ENCODE measurements around the gene TRAPPC5. TPM values are rescaled to one million over a fixed set of nuclear protein-coding genes. Genes with fewer than 3 reads are reported as not detected.

Gene TRAPPC5
- total and polyA plus RNA-seq, 9 donors = 29.4 to 88.8 (median 41.6) TPM

DNA sequence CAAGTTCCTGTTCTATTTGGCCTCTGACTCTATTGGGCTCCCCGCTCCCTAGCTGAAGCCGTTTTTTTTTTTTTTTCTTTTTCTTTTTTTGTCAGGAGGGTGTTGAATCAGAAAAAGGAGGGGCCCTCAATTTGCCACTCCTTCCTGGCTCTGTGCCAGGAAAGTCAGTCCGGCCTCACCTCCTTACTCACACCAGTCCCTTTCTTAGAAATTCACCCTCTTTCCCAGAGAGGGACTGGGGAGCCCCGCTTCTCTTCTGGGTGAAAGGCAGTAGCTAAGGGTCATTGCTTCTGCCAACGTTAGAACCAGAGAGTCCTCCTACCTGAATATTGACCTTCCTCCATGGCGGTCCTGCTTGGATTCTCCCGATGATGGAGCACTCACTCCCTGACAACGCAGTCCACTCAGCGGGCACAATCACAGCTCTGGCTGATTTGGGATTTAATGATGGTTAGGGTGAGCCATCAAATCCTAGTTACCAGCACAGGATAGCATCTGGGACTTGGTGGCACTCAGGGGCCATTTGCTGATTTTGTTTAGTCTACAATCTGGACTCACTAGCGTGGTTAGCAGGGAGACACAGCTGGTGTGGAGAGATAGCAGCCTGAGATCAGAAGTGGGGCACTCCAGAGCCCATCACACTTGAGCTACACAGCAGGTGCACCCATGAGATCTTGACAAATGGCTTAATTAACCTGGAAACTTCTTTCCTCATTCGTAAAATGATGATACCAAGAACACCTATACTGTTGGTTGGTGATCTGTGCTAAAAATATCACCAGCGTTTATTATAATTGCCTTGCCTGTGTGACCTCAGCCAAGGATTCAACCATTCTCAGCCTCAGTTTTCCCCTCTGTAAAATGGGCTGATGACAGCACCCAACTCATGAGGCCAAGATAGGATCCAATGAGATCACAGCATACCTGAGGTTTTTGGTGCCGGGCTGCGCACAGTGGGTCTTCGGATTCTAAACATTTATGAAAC, 19.1 kb downstream of the TRAPPC5 start:
- Histone ChIP-seq H3K36me3 (ENCODE audit: control insufficient read depth, insufficient read depth, low read length) (no peaks in the 10 kb centered on the region), H3K27me3 (ENCODE audit: control insufficient read depth, insufficient read depth, low read length) (peaks cover 8% of the 10 kb centered on the region), H3K9me3 (replicated peaks; ENCODE audit: control insufficient read depth, low read depth, low read length) (no peaks in the 10 kb centered on the region), H3K4me3 (ENCODE audit: low read length) (no peak overlapping the region), H3K4me1 (ENCODE audit: control insufficient read depth, insufficient read depth, low read length) (no peaks in the 10 kb centered on the region), H3K27ac (ENCODE audit: low read length) (no peak overlapping the region)
- WGBS (ENCODE audit: insufficient coverage) = 57% methylated on average over 6 of the region's 15 CpGs
- DNase-seq = no peak

DNA sequence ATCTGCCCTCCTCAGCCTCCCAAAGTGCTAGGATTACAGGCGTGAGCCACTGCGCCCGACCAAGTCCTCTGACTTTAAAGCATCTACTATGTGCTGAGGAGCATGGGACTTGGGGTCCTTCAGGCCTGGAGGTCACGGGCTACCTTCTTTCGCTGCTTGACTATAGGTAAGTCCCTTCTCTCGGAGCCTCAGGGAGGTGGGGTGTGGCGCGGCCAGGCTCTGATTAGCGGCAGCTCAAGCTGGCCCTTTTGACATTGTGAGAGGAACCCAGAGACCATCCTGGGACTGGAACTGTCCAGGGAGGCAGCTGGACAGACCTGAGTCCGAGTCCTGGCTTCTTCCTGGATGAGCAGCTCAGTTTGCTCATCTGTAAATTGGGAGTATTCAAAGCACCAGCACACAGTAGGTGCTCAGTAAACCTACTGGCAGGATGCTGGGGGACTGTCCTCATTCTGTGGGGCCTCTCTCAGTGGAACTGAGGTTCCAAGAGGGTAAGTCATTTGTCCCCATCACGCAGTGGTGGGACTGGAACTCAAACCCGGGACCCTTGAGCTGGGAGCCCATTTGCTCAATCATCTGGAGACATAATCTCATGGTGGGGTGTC, 20.5 kb downstream of the TRAPPC5 start:
- no peak overlapping the region for H3K27ac ChIP-seq (ENCODE audit: low read length)
- peaks cover 8% of the 10 kb centered on the region for H3K27me3 ChIP-seq (ENCODE audit: control insufficient read depth, insufficient read depth, low read length)
- H3K4me3 ChIP-seq (ENCODE audit: low read length) = no peak overlapping the region
- no peaks in the 10 kb centered on the region for H3K4me1 ChIP-seq (ENCODE audit: control insufficient read depth, insufficient read depth, low read length)
- WGBS (ENCODE audit: insufficient coverage) = 89% methylated on average over 10 of the region's 12 CpGs
- H3K36me3 ChIP-seq (ENCODE audit: control insufficient read depth, insufficient read depth, low read length) = no peaks in the 10 kb centered on the region
- H3K9me3 ChIP-seq (replicated peaks; ENCODE audit: control insufficient read depth, low read depth, low read length) = no peaks in the 10 kb centered on the region
- no peak for DNase-seq

DNA sequence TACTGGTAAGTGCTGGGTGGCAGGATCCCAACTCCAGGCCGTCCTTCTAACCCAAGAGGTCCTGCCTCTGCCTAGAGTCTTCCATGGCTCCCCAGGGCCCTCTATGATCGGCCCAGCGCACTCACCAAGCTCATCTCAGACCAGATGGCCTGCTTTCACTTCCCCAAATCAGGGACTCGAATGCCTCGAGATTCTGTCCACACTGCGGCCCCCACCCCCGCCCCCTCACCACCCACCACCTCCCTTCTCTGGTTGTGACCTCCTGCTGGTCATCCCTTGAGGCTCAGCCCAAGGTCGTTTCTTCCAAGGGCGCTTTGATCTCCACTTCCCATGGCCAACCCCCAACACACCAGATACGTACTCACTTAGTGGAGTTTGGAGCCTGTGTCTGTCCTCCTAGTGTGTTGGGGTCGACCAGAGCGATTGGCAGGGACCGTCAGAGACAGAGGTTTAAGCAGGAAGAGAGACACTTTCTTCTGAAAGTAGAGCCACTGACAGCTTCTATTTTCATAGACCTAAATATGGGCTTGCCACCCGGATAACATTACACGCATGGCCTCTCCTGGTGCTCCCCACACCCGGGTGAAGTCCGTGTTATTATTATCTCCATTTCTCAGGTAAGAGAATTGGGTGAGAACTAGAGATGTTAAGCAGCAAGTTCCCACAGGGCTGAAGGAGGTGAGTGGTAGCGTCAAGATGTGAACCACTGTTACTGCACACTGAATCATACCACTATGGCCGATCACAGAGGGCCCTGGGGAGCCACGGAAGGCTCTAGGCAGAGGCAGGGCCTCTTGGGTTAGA, 21.2 kb downstream of the TRAPPC5 start, which contains the start of gene FCER2:
FCER2 (minus strand) TSS at position 478 of the 804 bp plus-strand sequence. CDS start 2,371 bp downstream, outside the sequence.
- Histone ChIP-seq H3K9me3 (replicated peaks; ENCODE audit: control insufficient read depth, low read depth, low read length) (no peaks in the 10 kb centered on the region), H3K36me3 (ENCODE audit: control insufficient read depth, insufficient read depth, low read length) (no peaks in the 10 kb centered on the region), H3K4me3 (ENCODE audit: low read length) (no peak within 1 kb of the TSS), H3K27me3 (ENCODE audit: control insufficient read depth, insufficient read depth, low read length) (peaks cover 8% of the 10 kb centered on the region), H3K4me1 (ENCODE audit: control insufficient read depth, insufficient read depth, low read length) (no peaks in the 10 kb centered on the region), H3K27ac (ENCODE audit: low read length) (no peak within 1 kb of the TSS)
- peak; percentile 57 for DNase-seq
- 49% methylated on average over 9 of the region's 20 CpGs for WGBS (ENCODE audit: insufficient coverage)

DNA sequence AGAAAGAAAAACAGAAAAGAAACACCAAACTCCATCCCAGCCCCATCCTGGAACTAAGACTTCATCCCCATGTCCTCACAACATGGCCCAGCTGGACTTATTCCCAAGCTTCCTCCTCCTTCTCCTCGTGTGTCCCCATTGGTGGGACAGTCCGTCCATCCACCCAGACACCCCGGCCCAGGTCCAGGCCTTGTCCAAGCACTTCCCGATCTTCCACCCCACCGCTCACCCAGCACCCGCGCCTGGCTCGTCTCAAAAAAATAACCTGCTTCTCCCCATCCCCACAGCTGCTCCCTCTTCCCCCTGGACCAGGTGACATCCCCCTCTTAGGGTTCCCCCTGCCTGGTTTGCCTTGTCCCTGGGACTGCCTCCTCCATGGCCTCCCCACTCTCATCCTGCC, 22.7 kb downstream of the TRAPPC5 start:
- H3K27ac ChIP-seq (ENCODE audit: low read length) = no peak overlapping the region
- no peak overlapping the region for H3K4me3 ChIP-seq (ENCODE audit: low read length)
- H3K9me3 ChIP-seq (replicated peaks; ENCODE audit: control insufficient read depth, low read depth, low read length) = no peaks in the 10 kb centered on the region
- peaks cover 5% of the 10 kb centered on the region for H3K4me1 ChIP-seq (ENCODE audit: control insufficient read depth, insufficient read depth, low read length)
- no peaks in the 10 kb centered on the region for H3K36me3 ChIP-seq (ENCODE audit: control insufficient read depth, insufficient read depth, low read length)
- WGBS (ENCODE audit: insufficient coverage) = 63% methylated on average over 8 of the region's 8 CpGs
- no peak for DNase-seq
- peaks cover 3% of the 10 kb centered on the region for H3K27me3 ChIP-seq (ENCODE audit: control insufficient read depth, insufficient read depth, low read length)

DNA sequence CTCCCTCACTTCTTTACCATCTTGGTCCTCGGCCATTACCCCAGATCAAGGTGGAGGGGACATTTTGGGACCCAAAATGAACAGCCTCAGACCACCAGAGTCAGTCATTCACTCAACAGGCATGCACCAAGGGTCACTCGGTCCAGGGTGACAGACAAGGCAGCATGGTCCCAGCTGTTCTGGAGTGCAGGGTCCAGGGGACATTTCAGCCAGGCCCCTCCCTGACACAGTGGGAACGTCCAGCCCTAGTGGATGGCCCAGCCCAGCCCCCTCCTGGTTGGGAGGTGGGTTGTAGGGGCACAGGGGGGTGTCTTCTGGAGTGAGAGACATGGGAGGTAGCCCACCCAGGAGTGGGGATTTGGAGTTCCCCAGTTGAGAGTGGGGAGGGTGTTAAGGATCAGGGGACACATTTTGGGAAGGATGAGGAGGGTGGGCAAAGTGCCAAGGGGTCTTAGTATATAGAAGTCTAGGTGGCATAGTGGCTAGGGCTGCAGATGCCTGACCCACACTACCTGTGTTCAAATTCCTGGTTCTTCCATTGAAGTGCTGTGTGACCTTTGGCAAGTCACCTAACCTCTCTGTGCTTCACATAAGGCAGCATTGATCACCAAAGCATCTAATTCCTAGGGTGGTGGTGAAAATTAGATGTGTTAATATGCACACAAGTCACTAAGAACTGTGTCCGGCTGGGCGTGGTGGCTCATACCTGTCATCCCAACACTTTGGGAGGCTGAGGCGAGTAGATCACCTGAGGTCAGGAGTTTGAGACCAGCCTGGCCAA, 23.8 kb downstream of the TRAPPC5 start:
- Histone ChIP-seq H3K4me1 (ENCODE audit: control insufficient read depth, insufficient read depth, low read length) (peaks cover 5% of the 10 kb centered on the region), H3K9me3 (replicated peaks; ENCODE audit: control insufficient read depth, low read depth, low read length) (no peaks in the 10 kb centered on the region), H3K4me3 (ENCODE audit: low read length) (no peak overlapping the region), H3K27ac (ENCODE audit: low read length) (no peak overlapping the region), H3K27me3 (ENCODE audit: control insufficient read depth, insufficient read depth, low read length) (peaks cover 2% of the 10 kb centered on the region), H3K36me3 (ENCODE audit: control insufficient read depth, insufficient read depth, low read length) (no peaks in the 10 kb centered on the region)
- DNase-seq = no peak
- WGBS (ENCODE audit: insufficient coverage) = 66% methylated on average over 5 of the region's 6 CpGs

DNA sequence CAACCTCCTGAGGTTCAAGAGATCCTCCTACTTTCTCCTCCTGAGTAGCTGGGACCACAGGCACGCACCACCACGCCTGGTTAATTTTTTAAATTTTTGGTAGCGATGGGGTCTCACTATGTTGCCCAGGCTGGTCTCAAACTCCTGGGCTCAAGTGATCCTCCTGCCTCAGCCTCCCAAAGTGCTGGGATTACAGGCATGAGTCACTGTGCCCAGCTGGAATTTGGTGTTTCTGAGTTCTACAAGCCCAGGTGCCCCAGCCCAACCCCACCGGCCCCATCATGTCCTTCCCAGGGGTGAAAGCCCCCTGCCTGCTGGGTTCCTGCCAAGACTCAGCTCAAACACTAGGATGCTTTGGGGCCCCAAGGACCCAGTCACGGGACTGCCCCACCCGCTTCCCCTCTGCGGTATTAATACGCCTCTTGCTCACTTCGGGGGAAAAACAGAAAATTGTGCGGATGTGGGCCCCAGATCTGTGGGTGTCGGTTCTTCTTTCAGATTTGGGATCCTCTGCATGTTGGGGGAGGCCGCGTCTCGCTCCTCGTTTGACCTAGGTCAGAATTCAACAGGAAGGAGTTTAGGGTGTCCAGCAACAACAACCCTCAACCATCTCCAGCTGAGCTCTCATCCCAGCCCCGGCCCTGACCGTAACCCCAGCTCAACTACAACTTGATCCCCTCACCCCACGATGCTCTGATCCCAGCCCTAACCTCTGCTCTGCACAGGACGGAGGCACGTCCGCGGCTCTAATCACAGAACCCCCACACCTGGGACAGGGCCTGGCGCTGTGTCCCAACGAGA, 25.0 kb downstream of the TRAPPC5 start:
- Histone ChIP-seq H3K4me3 (ENCODE audit: low read length) (no peak overlapping the region), H3K27me3 (ENCODE audit: control insufficient read depth, insufficient read depth, low read length) (peaks cover 2% of the 10 kb centered on the region), H3K4me1 (ENCODE audit: control insufficient read depth, insufficient read depth, low read length) (peaks cover 5% of the 10 kb centered on the region), H3K36me3 (ENCODE audit: control insufficient read depth, insufficient read depth, low read length) (no peaks in the 10 kb centered on the region), H3K9me3 (replicated peaks; ENCODE audit: control insufficient read depth, low read depth, low read length) (no peaks in the 10 kb centered on the region), H3K27ac (ENCODE audit: low read length) (peak overlapping the region; percentile 62)
- WGBS (ENCODE audit: insufficient coverage) = 49% methylated on average over 17 of the region's 24 CpGs
- DNase-seq = peak; percentile 76

DNA sequence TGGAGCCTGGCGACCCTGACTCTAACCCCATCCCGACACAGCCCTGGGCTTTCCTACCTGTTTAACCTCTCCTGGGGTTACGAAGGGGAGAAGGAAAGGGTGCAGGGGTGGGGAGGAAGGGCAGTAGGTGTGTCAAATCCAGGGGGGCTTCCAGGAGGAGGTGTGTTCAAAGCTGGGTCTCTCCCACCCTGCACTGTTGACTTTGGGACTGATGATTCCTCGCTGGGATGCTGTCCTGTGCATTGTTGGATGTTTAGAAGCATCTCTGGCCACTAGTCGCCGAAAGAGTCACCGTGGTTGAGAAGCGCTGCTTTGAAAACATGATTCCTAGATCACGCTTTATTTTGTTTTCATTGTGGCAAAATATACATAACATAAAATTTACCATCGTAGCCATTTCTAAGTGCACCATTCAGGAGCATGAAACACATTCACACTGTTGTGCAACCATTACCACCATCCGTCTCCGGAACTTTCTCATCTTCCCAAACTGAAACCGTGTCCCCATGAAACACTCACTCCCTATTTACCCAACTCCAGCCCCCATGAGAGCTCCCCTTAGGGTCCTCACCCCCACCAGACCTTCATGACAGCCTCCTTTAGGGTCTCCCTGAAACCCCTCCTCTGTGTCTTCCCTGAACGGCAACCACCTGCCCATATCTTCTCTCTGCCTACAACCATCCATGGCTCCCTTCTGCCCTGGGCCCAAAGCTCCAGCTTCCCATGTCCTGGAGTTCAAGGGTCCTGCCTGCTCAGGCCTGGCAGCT, 25.7 kb downstream of the TRAPPC5 start:
- Histone ChIP-seq H3K4me3 (ENCODE audit: low read length) (no peak overlapping the region), H3K4me1 (ENCODE audit: control insufficient read depth, insufficient read depth, low read length) (peaks cover 5% of the 10 kb centered on the region), H3K27me3 (ENCODE audit: control insufficient read depth, insufficient read depth, low read length) (no peaks in the 10 kb centered on the region), H3K36me3 (ENCODE audit: control insufficient read depth, insufficient read depth, low read length) (no peaks in the 10 kb centered on the region), H3K27ac (ENCODE audit: low read length) (peak overlapping the region; percentile 62), H3K9me3 (replicated peaks; ENCODE audit: control insufficient read depth, low read depth, low read length) (no peaks in the 10 kb centered on the region)
- WGBS (ENCODE audit: insufficient coverage) = 69% methylated on average over 7 of the region's 14 CpGs
- no peak for DNase-seq

DNA sequence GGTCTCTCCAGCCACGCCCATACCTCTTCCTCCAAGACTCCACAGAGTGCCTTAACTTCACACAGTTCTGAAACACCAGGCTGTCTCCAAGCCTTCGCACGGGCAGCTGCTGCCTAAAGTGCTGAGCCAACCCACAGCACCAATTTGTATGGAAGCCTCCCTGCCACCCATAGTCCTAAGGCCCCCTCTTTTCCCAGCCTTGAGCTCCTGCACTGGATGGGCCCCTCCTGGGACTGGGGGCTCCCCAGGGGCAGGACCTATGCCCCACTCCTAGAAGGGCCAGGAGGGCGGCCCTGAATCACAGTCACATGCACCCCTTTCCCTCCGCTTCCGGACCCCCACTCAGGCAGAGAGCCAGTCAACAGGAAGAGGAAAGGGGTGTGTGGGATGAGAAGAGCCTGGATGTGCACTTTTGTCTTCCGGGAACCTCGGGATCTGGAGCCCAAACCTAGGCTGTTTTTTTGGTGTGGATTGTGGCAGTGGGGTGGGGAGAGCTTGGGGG, 26.4 kb downstream of the TRAPPC5 start:
- peak overlapping the region; percentile 13 for H3K27ac ChIP-seq (ENCODE audit: low read length)
- H3K9me3 ChIP-seq (replicated peaks; ENCODE audit: control insufficient read depth, low read depth, low read length) = no peaks in the 10 kb centered on the region
- H3K4me3 ChIP-seq (ENCODE audit: low read length) = no peak overlapping the region
- DNase-seq = peak; percentile 40
- H3K36me3 ChIP-seq (ENCODE audit: control insufficient read depth, insufficient read depth, low read length) = no peaks in the 10 kb centered on the region
- H3K27me3 ChIP-seq (ENCODE audit: control insufficient read depth, insufficient read depth, low read length) = no peaks in the 10 kb centered on the region
- H3K4me1 ChIP-seq (ENCODE audit: control insufficient read depth, insufficient read depth, low read length) = peaks cover 5% of the 10 kb centered on the region
- 39% methylated on average over 5 of the region's 8 CpGs for WGBS (ENCODE audit: insufficient coverage)

Measured in muscle of leg (tissue), 11 donors.